GM21515 (cell line): ENCODE measurements around the gene WDFY4.

Experiments used
- ATAC-seq: cut with Tn5 transposase; IDR thresholded peaks from one replicate; pipeline ENCODE4 v1.9.1; 2021; ENCODE audit not compliant: unreplicated experiment

Gene WDFY4

DNA sequence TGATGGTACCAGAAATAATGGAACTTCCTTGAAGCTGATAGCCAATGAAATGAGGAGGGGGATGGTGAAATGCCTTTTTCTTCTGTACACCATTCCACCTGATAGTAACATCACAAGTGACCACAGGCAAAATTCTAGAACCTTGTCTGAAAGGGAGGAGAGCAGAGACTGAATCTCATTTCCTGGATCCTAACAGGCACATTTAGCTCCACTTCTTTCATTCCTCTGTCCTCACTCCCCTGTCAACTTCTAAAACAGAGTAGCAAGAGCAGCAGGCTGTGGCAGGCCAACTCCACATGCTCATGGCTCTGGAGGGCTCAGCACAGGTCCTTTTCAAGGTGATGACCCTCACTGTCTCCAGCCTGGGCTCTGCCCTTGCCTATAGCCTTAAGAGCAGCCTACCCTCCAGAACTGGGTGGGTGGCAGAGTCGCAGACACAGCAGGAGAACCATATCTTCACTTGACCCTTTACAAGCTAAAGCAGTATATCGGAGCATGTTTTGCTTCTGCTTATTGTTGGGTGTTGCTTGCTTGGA is 255.2 kb downstream of the WDFY4 start, which contains the start of gene LRRC18:
Gene LRRC18 (minus strand): TSS at position 51 of the 536 bp plus-strand sequence. CDS start 25,685 bp downstream, outside the sequence.
- ATAC-seq, result no peak

DNA sequence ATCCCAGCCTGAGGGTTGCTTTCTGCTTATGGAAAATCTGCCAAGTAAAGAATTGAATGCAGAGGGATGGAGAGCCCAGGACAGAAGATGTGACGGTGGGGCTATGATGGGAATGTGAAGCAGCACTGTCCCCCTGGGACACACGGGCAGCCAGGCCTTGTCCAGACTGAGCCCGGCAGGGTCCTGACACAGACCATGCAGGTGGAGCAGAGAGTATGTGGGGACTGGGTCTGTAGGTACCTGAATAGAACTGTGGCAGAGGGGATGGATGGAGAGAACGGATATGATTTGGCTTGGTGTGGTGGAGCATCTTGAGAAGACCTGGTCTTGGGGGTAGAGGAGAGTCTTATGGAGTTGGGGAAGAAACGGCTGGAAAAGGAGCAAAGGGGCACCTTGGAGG is 255.7 kb downstream of the WDFY4 start:
- ATAC-seq, result no peak

DNA sequence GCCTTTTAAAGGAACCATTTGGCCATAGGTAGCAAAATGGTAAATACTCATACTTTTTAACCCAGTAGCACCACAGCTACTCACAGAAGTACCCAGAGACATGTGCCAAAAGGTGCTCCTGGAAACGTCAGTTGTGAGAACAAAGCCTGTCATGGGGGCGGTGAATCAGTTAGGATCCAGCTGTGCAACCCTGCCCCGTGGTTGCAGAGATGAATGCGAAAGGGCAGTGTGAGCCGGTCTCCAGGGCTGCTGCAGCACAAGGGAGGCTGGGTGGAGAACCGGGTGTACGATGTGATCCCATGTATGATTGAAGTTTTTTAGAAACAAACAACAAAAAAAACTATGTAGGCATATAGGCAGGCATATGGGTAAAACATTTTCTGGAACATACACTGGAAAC is 256.3 kb downstream of the WDFY4 start:
- no peak for ATAC-seq

DNA sequence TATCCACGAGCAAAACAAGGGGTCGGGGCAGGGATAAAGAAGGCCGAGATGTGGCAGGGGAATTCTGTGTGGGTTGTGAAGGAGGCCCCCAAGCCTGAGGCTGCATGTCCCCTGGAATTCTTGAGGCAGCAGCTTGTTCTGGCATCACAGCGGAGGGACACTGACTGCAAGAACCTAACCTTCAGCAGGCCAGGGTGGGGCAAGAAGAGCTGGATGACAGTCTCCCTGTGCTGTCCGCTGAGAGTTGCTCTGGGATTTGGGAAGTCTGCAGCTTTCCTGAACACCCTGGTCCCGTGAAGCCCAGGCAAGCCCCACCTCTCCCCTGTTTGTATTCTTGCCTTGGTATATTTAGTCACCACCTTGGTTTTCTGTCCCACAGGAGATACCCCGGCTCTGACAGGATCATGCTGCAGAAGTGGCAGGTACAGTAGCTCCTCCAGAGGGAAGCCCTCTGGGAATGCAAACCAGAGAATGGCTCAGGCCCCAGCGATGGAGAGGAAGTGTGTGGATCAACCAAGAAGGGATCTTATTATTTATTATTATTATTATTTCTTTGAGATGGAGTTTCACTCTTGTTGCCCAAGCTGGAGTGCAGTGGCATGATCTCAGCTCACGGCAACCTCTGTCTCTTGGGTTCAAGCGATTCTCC is 256.9 kb downstream of the WDFY4 start:
- ATAC-seq, result no peak

DNA sequence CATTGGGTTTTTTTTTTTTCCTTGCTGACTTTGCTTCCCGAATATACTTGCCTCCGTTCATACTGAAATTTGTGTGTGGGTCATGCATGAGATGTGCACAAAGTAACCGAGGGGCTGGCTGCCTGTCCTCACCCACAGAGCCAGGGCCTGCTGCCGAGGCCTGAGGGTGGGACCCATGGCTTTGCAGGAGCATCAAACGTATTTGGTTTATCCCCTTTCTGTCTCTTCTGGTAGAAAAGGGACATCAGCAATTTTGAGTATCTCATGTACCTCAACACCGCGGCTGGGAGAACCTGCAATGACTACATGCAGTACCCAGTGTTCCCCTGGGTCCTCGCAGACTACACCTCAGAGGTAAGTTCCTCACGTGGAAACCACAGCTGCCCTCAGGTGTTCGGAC is 258.4 kb downstream of the WDFY4 start:
- ATAC-seq, result no peak

DNA sequence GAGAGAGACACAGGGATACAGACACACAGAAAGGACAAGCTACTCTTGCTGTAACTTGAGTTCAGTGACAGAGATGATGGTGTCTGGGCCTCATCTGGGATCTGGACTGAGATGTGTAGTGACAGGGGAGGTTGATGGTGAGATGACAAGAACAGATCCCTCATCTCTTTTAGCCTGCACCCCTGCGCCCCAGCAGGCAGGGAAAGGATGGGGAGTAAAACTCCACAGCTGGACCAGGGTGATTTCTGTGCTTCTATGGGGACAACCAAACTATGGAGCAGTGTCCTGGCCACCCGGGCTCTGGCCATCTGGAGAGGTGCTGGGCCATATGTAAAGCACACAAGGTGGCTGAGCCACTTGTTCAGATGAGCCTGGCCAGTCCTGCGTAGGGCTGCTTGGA is 259.5 kb downstream of the WDFY4 start:
- ATAC-seq, result no peak

DNA sequence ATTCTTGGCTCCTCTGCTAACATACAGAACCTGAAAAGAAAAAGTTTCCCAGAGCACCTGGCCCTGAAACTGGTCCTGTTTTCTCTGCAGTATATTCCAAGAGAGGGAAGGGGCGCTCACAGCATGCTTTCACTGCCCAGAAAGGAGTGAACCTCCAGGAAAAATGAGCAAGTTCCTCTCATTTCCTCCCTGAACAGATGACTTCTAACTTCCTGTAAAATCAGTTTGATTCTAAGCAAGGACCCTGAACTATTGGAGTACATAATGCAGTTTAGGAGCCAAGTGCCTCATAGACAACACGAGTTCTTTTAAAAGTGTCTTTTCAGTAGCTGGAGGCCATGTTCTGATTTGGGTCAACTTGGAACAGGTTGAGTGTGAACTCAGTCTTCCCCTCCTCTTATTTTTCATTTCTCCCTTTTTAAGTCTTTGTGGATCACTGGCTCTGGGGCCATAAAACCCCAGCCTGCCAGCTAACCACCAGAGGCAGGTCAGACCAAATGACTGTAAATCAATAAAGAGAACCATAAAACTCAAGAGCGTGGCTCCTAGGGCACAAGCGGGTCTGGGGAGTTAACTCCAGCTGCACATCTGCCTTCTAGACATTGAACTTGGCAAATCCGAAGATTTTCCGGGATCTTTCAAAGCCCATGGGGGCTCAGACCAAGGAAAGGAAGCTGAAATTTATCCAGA is 260.9 kb downstream of the WDFY4 start:
- ATAC-seq, result no peak

DNA sequence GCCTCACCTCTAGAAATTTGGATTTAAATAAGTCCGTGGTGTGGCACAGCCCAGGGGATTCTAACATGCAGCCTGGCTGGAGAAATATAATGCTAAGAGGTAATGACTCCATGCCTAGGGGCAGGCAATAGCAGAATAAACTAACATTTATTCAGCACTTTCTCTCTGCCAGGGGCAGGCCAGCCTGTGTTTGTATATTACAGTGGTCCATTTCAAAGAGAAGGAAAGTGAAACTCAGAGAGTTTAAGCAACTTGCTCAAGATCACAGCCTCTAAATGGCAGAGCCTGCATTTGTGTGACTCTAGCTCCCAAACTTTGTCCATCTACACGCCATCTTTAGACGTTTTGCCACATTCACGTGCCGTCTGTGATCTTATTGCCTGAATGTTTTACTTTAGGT is 261.7 kb downstream of the WDFY4 start:
- no peak for ATAC-seq

DNA sequence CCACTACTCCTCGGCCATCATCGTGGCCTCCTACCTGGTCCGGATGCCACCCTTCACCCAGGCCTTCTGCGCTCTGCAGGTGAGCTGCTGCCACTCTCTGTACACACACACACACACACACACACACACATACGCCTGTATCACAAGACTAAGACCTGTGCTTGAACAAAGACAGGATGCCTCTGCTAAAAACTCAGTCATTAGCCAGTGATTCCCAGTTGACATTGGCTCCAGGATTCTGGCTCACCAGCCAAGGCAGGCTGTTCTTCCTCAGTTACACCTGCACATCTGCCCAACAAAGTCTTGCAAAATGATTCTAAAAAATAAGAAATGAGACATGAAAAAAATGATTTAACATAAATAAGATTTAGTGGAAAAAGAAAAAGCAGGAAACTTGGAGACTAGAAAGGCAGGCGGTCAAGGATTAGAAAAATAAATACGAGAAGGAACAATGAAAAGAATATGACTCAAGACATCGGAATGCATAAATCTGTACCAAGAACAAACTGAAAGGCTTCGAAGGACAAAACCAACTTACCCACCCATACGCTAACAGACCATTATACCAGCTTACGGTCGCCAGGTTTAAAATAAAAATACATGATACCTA is 262.3 kb downstream of the WDFY4 start:
- no peak for ATAC-seq

DNA sequence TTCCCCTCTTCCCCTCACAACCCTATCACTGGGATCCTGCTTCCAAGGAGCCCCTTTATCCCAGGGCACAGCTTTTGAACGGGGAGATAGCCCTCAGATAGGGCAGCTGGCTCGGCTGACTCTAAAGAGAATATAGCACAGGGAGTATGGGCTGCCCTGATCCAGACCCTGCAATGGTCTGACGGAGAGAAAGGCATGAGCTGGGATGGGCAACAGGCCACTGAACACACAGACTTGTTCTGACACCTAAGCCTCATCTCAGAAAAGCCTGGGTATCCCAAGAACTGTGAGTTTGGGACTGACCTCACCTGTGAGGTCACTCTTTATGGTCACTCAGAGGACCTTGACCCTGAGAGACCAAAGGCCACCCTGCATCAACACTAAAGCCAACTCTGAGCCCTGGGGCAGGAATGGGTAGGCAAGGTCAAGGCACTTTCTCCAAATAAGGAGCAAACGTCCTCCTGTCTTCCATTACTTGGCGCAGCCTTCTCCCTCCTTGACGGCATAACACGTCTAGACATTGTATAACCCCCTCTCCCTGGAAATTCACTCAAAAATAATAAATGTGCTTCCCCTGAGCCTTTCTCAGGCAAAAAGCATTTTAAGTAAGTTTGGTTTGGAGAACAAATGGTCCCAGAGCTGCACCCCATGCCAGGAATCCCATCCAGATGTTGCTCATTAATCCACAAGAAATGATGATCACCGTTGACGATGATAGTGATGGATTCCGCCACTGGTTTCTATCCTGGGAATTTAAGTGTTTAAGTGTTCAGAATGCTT is 263.2 kb downstream of the WDFY4 start:
- ATAC-seq, result no peak

DNA sequence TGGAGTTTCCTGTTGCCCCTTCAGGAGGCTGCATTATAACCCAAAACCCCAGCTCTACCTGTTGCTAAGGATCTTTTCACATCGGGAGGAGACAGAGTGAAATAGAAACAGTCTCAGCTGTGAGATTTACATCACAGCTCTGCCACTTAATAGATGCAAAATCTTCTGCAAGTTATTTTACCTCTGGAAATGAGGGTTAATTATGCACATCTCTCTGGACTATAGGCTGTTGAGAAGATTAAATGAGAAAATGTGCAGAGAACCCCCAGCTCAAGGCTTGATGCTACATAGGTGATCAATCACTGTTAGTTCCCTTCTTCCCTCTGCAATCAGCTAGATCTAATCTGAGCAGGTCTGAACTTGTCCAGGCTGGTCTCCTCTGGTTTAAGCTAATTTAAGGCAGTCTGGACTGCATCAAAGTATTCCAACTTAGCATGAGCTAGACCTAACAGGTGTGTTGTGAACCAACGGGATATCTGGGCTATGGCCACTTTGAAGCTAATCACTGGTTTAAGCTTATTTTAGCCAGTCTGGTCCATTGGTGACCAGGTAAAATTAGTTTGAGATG is 263.9 kb downstream of the WDFY4 start:
- no peak for ATAC-seq

DNA sequence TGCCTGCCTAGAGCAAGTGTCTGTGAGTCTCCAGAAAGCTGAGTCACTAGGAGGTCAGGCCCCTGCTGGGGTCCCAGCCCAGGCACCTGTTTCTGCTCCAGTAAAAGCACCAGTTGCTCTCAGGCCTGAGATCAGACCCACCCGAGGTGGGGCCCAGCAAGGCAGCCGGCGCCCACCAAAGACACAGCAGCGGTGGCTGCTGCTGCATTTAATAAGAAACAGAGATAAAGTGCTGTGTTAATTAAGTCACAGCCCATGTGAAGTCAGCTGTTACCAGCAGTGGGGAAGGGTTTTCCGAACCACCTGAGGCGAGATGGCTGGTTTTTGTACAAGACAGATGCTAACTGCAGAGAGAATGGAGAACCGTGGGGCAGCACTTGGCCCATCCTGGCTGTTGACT is 267.0 kb downstream of the WDFY4 start:
- no peak for ATAC-seq

DNA sequence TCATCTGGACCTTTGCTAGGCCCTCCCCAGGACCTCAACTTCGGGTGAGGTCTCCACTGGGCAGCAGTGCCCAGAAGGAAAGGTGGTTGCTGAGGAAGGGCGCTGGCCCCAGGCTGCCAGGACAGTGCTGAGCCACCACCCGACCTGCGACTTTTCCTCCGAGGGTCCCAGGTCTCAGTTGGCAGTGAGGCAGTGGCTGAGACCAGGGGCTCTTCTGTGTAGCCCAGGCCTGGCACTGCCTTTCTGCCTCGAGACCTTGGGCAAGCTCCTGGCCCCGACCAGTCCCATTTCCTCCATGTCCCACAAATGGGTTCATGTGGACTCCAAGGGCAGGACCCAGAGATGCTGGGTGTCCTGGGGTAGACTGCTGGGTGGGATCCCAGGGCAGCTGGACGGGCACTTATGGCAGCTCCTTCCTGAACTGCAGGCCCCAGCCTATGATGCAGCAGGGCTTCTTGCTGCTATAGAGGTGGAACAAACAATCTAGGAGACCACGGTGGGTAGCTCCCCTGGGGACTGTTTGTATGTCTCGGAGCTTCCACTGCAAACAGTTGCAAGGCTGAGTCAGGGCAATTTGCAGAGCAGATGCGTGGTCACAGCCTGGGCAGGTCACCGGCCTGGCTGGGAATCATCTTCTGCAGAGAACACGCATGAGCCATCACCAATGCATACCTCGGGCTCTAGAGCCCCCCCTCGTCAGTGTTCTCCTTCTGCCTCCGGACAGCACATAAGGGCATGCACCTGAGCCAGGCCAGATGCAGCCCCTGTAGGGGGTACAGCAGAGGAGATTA is 272.9 kb downstream of the WDFY4 start:
- ATAC-seq, result no peak

DNA sequence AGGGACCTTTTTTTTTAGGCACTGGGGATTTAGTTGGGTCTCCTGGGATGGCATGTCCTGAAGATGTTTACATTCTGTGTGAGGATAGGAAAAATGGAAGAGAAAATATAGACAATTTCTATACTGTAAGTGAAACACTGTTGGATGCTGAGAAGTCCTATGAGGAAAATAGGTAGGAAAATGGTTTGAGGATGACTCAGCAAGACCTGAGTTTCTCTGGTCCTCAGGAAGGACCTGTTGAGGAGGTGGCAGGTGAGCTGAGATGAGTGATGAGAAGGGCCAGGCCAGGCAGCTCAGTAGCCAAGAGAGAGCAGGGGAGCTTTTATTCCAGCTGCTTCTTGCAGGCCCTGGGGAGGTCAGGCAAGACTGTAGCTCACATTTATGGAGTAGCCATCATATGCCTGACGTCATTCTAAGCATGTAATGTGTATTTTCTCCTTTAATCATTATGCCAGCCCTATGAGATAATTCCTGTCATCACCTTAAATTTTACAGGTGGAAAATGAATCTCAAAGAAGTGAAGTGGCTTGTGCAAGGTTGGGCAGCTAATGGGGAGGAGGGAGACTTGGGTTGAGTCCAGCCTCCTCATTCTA is 274.0 kb downstream of the WDFY4 start:
- ATAC-seq, result no peak

DNA sequence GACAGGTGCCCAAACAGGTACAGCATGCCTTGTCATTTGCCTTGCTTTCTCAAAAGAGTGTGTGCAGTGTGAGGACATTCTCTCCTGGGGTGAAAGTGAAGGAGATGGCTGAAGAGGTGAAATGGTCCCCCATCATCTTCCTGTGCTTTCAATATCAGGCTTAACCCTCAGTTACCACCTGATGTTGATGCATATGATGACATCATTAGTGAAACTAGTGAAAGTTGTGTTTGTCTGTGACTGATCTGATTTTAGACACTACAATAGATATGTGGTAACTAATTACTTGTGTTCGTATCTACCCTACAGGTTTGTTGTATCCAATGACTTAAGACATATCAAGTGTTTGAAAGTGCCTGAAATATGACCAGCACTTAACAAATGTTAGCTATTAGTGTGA is 279.4 kb downstream of the WDFY4 start:
- ATAC-seq, result no peak

DNA sequence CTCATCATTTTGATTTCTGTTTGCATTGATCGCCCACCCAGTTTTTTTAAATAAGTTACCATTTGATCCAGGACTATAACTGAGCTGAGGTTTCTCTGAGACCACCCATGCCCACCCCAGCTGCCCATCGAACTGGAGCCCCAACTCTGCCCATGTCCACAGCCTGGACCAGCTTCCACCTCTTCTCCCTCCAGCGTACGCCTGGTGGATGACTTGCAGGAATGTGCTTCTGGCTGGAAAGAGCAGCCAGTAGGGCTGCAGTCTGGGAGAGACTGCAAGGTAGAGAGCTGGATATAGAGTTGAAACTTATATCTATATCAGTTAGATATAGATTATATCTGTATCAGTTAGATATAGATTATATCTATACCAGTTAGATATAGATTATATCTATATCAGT is 280.8 kb downstream of the WDFY4 start:
- ATAC-seq, result no peak

DNA sequence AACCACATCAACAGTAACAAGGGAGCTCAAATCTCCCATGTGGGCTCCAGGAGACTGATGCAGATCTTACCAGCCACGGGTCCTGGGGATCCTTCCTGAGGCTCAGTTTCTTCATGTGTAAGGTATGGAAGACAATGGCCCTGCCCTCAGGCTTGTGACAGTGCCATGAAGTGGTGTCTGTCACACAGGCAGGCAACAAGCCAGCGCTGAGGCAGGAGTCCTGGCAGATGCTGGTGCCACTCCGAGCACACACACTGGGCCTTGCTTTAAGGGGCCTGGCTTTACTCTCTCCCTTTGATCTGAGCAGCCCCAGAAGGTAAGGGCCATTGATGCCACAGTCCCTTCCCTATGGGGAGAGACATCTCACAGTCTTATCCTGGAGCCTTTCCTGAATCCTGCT is 283.4 kb downstream of the WDFY4 start:
- no peak for ATAC-seq

DNA sequence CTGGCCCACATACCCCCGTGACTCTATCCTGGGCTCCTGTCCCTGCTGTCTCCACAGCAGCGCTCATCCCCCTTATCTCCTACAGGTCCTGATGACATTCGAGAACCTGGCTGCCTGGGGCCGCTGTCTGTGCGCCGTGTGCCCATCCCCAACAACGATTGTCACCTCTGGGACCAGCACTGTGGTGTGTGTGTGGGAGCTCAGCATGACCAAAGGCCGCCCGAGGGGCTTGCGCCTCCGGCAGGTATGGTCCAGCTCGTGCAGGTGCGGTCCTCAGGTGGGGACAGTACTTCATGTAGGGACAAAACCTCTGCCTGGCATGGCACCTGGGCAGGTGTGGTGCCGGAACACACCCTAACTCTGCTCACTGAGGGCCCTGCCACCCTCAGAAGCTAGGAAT is 285.4 kb downstream of the WDFY4 start:
- ATAC-seq, result no peak

DNA sequence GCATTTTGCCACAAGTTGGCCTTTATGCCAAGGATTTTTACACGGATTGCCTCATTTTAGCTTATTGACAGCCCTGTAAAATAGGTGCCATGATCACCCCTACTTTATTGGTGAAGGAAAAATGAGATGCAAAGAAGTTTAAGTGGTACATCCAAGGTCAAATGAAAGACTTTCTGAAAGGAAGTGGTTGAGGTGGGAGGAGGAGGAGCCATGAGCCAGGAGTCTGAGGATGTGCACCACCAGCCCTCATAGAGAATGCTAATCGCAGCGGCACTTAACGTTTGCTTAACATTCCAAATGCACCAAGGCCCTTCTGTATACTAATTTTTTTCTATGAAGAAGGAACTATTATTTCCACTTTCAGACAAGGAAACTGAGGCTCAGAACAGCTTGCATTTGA is 286.0 kb downstream of the WDFY4 start:
- no peak for ATAC-seq

DNA sequence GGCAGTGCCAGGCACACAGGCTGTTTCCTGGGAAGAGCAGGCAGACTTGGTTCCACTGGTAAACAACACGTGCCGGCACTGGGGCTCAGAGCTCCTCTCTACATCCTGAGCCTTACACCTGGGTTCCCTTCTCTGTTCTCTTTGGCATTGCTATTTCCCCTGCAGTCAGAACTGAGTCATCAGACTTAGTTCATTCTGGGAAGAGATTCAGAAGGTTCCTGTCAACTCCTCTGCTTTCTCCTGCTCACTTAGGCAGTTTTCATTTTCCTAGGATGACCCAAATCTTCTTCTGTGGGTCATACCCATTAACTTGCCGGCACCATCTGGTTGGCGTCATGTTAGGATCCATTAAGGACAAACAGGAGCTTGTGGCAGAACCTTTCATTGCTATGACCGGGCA is 288.4 kb downstream of the WDFY4 start:
- no peak for ATAC-seq
